ENCODE measurements around the gene RBM28.
"Not testable (repeated sequence)": the region's sequence is repeated elsewhere in the genome, so short reads cannot be mapped to it uniquely, and the experiment has no call there.

Gene RBM28

GRCh38 chr7:128280451-128280850, 63.3 kb downstream of the RBM28 start:
- not testable (repeated sequence) for DNase-seq

DNA sequence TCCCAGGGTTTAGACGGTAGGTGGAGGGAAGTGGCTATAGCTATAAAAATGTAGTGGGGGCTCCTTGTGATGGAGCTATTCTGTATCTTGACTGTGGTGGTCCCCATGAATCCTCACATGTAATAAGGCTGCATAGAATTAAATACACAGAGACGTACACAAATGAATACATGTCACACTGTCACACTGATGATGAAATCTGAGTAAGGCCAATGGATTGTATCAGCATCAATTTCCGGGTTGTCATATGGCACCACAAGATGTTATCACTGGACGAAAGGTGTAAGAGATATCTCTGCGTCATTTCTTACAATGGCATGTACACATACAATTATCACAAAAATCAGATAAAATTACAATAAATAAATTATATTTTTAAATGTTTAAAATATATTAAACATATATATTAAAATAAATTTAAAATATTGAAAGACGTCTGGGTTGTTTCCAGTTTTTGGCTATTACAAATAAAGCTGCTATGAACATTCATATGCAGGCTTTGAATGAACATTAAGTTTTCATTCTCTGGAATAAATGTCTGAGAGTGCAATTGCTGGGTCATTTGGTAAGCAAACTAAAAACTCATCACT, 64.5 kb downstream of the RBM28 start:
- no peak for DNase-seq

DNA sequence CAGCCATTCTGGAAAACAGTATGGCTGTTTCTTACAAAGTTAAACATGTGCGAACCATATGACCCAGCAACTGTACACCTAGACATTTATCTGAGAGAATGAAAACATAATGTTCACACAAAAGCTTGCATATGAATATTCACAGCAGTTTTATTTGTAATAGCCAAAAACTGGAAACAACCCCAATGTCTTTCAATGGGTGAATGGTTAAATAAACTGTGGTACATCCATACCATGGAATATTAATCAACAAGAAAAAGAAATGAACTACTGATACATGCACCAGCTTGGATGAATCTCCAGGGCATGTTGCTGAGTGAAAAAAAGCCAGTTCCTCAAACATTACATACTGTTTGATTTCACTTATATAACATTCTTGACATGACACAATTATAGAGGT, 65.3 kb downstream of the RBM28 start:
- DNase-seq, result no peak

- no peak for DNase-seq
Observed at GRCh38 chr7:128275681-128276080, 68.0 kb downstream of the RBM28 start.

GRCh38 chr7:128274884-128275603, 68.7 kb downstream of the RBM28 start:
- DNase-seq, result no peak

DNA sequence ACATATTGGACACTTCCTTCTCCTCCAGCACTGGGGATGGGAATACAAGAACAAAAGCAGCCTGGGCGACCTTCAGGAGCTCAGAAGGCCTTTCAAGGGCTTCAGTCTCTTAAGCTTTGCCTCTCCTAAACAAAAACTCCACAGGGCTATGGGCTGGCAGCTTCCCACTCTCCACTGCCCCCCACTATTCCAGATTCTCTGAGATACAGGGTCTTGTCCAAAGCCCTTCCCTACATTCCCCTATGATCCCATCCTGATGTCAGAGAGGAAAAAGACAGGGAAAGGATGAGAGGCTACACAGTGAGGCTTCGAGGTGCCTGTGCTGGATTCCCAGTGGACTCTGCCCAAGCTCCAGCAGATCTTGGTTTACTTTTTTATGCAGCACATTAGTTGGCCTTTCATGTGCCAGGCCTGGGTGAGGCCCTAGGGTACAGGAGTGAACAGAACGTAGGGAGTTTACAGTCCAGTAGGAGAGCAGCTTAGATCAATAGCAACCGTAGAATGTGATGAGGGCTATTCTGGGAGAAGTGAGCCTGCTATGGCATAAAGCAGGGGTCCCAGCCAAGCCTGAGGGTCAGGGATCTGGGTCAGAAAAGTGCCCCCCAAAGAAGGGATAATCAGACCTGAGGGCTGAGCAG, 69.3 kb downstream of the RBM28 start:
- no peak for DNase-seq

DNA sequence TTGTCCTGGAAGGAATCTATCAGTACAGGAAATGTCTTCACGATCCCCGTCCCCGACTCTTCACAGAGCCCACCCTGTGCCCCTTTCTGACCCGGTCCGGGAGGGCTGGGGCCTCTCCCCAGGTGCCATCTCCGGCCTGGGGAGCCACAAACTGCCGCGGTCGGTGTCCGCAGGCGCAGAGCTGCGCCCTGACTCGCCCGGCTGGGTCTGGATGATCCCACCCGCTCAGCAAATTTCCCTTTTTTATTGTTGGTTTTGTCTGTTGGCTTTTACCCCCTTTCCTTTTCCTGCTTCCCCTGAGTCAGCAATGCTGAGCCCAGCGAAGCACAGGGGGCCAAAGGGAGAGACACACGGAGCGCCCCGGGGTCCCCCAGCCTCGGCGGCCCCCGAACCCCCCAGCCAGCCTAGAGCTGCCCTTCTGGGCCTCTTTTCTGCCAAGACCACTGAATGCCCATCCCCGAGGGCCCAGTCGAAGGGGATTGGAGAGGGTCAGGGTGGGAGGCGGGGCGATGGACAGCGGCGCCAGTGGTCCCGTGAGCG, 71.7 kb downstream of the RBM28 start:
- no peak for DNase-seq

DNA sequence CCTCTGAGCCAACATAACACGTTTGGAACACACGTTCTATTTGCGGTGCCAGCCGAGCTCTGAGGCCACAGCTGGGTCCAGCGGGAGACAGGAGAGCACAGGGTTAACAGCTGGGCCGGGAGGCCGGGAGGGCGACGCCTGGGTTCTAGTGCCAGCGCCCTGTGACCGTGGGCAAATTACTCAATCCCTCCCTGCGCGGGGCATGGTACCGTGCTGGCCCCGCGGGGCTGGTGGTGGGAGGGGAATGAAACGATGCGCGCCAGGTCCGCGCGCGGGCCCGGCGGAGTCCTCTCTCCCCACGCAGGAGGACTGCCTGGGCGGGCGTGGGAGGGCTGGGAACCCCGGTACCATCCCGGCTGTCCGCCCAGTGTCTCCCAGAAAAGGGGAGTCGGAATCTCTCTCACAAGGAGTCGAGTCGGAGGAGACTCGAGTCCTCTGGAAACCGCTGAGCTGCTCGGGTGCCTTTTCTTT, 72.2 kb downstream of the RBM28 start:
- DNase-seq, result no peak

GRCh38 chr7:128270826-128271272, 72.9 kb downstream of the RBM28 start:
- no peak for DNase-seq

DNA sequence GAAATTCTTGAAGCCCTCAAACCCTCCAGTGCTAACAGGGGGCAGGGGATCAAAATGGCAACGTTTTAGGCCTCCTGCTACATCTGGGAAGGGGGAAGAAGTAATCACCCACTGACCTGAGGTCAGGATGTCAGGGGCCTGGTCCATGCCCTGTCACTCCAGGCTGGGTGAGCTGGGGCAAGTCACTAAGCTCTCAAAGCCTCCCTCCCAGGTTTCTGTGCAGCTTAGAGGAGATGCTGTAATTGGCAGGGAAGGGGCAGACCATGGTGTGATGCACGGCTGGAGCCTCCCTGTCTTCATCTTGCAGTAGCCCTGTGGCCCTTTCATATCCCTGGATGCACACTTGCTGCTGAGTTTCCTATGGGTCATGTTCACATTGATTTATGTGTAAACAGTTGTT, 75.5 kb downstream of the RBM28 start:
- DNase-seq, result no peak

- no peak for DNase-seq
Observed at GRCh38 chr7:128267595-128267924, 76.1 kb downstream of the RBM28 start.

- DNase-seq, result no peak
Observed at GRCh38 chr7:128266883-128267594, 76.7 kb downstream of the RBM28 start.

GRCh38 chr7:128266529-128266882, 77.2 kb downstream of the RBM28 start:
- DNase-seq, result no peak

DNA sequence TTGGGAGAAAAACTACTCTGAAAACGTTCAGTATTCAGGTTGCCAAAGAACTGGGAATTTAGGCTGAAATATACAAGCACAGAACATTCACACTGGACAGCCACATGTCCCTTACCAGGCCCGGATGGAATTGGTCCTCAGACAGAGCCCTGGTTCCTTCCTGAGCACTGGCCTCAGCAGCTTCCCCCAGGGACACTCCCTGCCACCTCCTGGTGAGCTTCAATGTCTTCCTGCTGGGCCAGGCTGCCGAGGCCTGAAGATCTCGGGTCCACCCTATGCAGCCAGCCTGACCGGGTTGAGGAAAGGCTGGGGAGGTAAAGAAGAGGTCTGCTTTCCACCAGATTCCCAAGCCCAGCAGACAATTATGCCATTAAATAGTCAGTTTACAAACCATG, 77.8 kb downstream of the RBM28 start:
- DNase-seq, result no peak

DNA sequence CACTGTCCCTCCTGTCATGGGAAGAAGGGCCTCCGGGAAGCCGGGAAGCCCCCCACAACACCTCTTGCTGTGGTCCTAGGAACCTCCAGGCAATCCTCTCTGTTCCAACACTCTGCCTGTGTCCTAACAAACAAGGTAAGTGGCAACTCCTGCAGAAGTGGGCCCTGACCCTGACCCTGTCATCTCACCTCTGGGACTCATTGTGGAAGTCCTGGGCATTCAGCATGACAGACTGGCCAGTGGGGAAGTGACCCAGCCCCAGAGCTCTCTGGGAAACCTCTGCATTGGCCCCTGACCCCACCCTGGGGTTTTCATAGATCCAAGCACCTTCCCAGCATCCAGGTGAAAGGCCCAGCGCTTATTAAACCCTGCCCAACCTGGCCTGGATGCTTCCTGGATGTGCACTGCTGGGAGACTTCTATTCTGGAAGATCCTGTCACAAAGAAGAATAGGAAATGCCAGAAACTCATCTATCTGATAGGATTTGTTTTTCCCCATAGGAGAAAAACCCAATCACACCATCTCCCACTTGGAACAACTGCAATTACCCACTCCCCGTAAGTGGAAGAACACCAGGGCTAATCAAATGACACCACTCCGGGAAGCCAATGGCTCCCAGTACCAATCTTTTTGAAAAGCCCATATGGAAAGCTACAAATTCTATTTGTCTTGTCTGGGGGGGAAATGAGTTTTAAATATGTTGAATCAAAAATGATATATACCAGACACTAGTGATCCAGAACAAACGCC, 78.4 kb downstream of the RBM28 start:
- no peak for DNase-seq

DNA sequence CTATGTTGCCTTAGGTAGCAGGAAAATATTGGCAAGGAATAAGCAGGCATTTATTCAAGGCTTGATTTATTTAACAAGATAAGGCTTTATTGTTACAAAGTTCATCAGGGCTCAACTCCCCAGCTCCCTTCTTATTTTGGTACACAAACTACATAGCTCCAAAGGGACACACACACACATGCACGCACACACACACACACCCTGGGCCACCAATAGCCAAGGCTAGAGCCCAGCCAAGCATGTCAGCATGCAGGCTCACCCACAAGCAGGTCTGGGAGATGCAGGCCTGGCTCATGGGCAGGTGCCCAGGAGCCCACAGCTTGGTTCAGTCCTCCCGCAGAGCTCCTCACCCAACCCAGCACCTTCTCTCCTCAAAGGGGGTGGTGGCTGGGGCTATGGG, 79.2 kb downstream of the RBM28 start:
- DNase-seq, result no peak

DNA sequence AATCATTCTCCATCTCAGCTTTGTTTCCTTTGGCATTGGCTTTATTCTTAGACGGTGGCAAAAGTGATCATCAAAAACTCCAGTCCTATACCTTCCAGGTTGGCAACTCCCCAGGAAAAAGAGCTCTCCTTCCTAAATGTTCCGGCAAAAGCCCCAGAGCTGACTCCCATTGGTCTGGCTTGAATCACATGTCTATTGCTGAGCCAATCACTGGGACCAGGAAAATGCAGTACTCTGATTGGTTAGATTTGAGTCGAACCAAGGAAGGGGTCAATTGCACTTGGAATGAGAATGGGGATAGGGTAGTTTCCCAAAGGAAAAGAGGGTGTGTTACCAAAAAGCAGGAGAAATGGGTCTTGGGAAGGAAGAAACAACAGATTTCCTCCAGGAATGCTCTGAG, 80.3 kb downstream of the RBM28 start:
- DNase-seq, result no peak

GRCh38 chr7:128262273-128263028, 81.3 kb downstream of the RBM28 start:
- no peak for DNase-seq

GRCh38 chr7:128260069-128260795, 83.5 kb downstream of the RBM28 start:
- no peak for DNase-seq

GRCh38 chr7:128259131-128260061, 84.3 kb downstream of the RBM28 start:
- DNase-seq, result no peak

Data from CD4-positive, alpha-beta T cell treated with Interleukin-15 for 1 hour (primary cell).